HepG2 (cell line): ENCODE results near the gene SLC25A15. TPM values are rescaled to one million over a fixed set of nuclear protein-coding genes. Genes with fewer than 3 reads are reported as not detected.

Source experiments
- ATAC-seq: fragments of 200-7000 bp; cut with Tn5 transposase; 3 replicates; pipeline ENCODE4 v1.9.1; 2020; ENCODE audit warnings: mild to moderate bottlenecking, moderate library complexity
- Bru-seq: library from RNA; stranded (reverse); fragments of 400-500 nt; gene quantifications from one replicate; lab custom pipeline; 2021; lab: Mats Ljungman, UMichigan
- BruChase-seq, 2 experiments: library from RNA; stranded (reverse); fragments of 400-500 nt; gene quantifications; one replicate each; lab custom pipeline; 2021; lab: Mats Ljungman, UMichigan
- BruUV-seq: library from RNA; stranded (reverse); fragments of 400-500 nt; replicated peaks from 2 replicates; lab custom pipeline; 2021; lab: Mats Ljungman, UMichigan
- CTCF ChIA-PET: fragments of 300-600 bp; formaldehyde crosslinking; extraction: SDS; loops from one replicate; lab custom pipeline; 2021; ENCODE audit warnings: low total read pairs, inconsistent platforms, low intra/inter-chr PET ratio; lab: Yijun Ruan, JAX
- POLR2A ChIA-PET: fragments of 350-600 bp; sonication (Branson Sonifier 250); formaldehyde crosslinking; loops from one replicate; lab custom pipeline; 2020; ENCODE audit warnings: antibody characterized with exemption, inconsistent platforms; lab: Yijun Ruan, JAX
- DNase-seq: peaks from one replicate; pipeline ENCODE4 v3.0.0-alpha.2; 2015; ENCODE audit warnings: low spot score
- FAIRE-seq: peaks from 3 replicates; lab custom pipeline; 2011; peaks lifted over from hg19 to GRCh38; lab: Jason Lieb, UNC
- H2AFZ ChIP-seq: one replicate; pipeline ENCODE4 v1.6.1; 2011; ENCODE audit warnings: low read length, inconsistent platforms
- H3K27ac ChIP-seq: fragments of 300-600 bp; 3 replicates; pipeline ENCODE4 v1.8.0; 2011; ENCODE audit warnings: mixed run types, mild to moderate bottlenecking, mixed read lengths, low read length, inconsistent platforms; ENCODE audit not compliant: insufficient read depth; ENCODE audit errors: extremely low read length
- H3K27me3 ChIP-seq, 2 experiments: fragments of 200-600 bp in 1 of 2; 2 replicates in 1 of 2; 3 replicates in 1 of 2; pipeline versions ENCODE4 v1.6.0 to v1.8.0; 2011; ENCODE audit warnings: low read length in 2 of 2, mild to moderate bottlenecking in 2 of 2, moderate library complexity in 2 of 2, inconsistent platforms in 1 of 2; ENCODE audit not compliant: insufficient read depth in 2 of 2, control insufficient read depth in 1 of 2
- H3K36me3 ChIP-seq, 2 experiments: fragments of 200-600 bp in 1 of 2; replicated peaks in 1 of 2; 2 replicates in 1 of 2; 3 replicates in 1 of 2; pipeline versions ENCODE4 v1.5.1 to v1.8.0; 2011; ENCODE audit warnings: low read length in 2 of 2, inconsistent platforms in 1 of 2; ENCODE audit not compliant: insufficient read depth in 2 of 2, control insufficient read depth in 1 of 2
- H3K4me1 ChIP-seq: 2 replicates; pipeline ENCODE4 v1.5.1; 2012; ENCODE audit warnings: low read length, inconsistent platforms; ENCODE audit not compliant: insufficient read depth
- H3K4me2 ChIP-seq: 2 replicates; pipeline ENCODE4 v1.6.0; 2011; ENCODE audit warnings: low read depth, low read length, inconsistent platforms
- H3K4me3 ChIP-seq, 3 experiments: fragments of 200-600 bp in 1 of 3; sonication (generic), shearing (Covaris generic) in 1 of 3; replicated peaks in 1 of 3; 2 replicates each; pipeline ENCODE4 v1.5.1; 2011 to 2016; ENCODE audit warnings: low read length in 3 of 3, inconsistent platforms in 2 of 3, low read depth in 2 of 3, mild to moderate bottlenecking in 2 of 3, control low read depth in 1 of 3, mixed read lengths in 1 of 3; ENCODE audit not compliant: insufficient read depth in 1 of 3
- H3K79me2 ChIP-seq: one replicate; pipeline ENCODE4 v1.6.1; 2011; ENCODE audit warnings: low read length, inconsistent platforms; ENCODE audit not compliant: insufficient read depth
- H3K9ac ChIP-seq: 2 replicates; pipeline ENCODE4 v1.6.0; 2011; ENCODE audit warnings: mild to moderate bottlenecking, low read depth, low read length, inconsistent platforms; ENCODE audit not compliant: insufficient read depth
- H3K9me3 ChIP-seq: 2 replicates; pipeline ENCODE4 v1.5.1; 2012; ENCODE audit warnings: mild to moderate bottlenecking, low read length
- H4K20me1 ChIP-seq: 2 replicates; pipeline ENCODE4 v1.6.0; 2011; ENCODE audit warnings: inconsistent platforms, mild to moderate bottlenecking, low read length, moderate library complexity; ENCODE audit not compliant: insufficient read depth
- ETV6 ChIP-seq: sonication (generic); formaldehyde crosslinking; conservative IDR thresholded peaks from 2 replicates; pipeline ENCODE4 v1.4.0; 2020; ENCODE audit warnings: missing genetic modification reagents
- HNF4G ChIP-seq, 2 experiments: sonication (generic) in 1 of 2; formaldehyde crosslinking in 1 of 2; IDR thresholded peaks; 2 replicates each; pipeline versions ENCODE4 v1.4.0 to v1.6.1; 2011 to 2020; ENCODE audit warnings: borderline replicate concordance in 2 of 2, low read depth in 2 of 2, mild to moderate bottlenecking in 2 of 2, low read length in 1 of 2, missing genetic modification reagents in 1 of 2, moderate library complexity in 1 of 2
- NFE2L2 ChIP-seq: fragments of 150-350 bp; IDR thresholded peaks from 2 replicates; pipeline ENCODE4 v1.6.1; 2014; ENCODE audit warnings: low read length
- NR3C1 ChIP-seq: sonication (generic); formaldehyde crosslinking; IDR thresholded peaks from 2 replicates; pipeline ENCODE4 v1.4.0; 2020; ENCODE audit warnings: missing genetic modification reagents
- PHF5A ChIP-seq: IDR thresholded peaks from one replicate; pipeline ENCODE4 v1.6.1; 2018; ENCODE audit warnings: low read depth, missing genetic modification reagents; ENCODE audit not compliant: unreplicated experiment
- SALL2 ChIP-seq: sonication (generic); formaldehyde crosslinking; IDR thresholded peaks from 2 replicates; pipeline ENCODE4 v1.8.1; 2023; ENCODE audit warnings: mild to moderate bottlenecking, missing genetic modification reagents, inconsistent platforms
- SMARCE1 ChIP-seq: fragments of 450-650 bp; IDR thresholded peaks from 2 replicates; pipeline ENCODE4 v1.6.1; 2017; ENCODE audit warnings: borderline replicate concordance
- ZNF230 ChIP-seq: sonication (generic); formaldehyde crosslinking; IDR thresholded peaks from 2 replicates; pipeline ENCODE4 v1.4.0; 2020; ENCODE audit warnings: mild to moderate bottlenecking, missing genetic modification reagents
- ZNF33A ChIP-seq: sonication (generic); formaldehyde crosslinking; IDR thresholded peaks from 2 replicates; pipeline ENCODE4 v1.5.1; 2020; ENCODE audit warnings: missing genetic modification reagents, mild to moderate bottlenecking, moderate library complexity, borderline replicate concordance
- ZNF788 ChIP-seq: sonication (generic); formaldehyde crosslinking; IDR thresholded peaks from 2 replicates; pipeline ENCODE4 v1.5.0; 2020; ENCODE audit warnings: mild to moderate bottlenecking, missing genetic modification reagents, borderline replicate concordance
- WGBS: methylation state at CpG from one replicate; pipeline ENCODE4 v1.1.6; 2017; ENCODE audit warnings: low lambda C conversion rate; 5-methylcytosine and 5-hydroxymethylcytosine counted together
- in situ Hi-C: cut with HindIII; loops from 2 replicates; pipeline ENCODE4 v1.10.0; 2017; ENCODE audit warnings: low pct_unique_long_range_greater_than_20kb; ENCODE audit not compliant: extremely low pct_ligation_motif_present
- intact Hi-C: fragments of 100-400 bp; cut with micrococcal nuclease; formaldehyde crosslinking; loops from one replicate; pipeline ENCODE4 v1.10.0; 2022; ENCODE audit not compliant: unreplicated experiment
- long read RNA-seq, 2 experiments: library from RNA in 1 of 2; library from polyadenylated mRNA in 1 of 2; stranded (forward) in 1 of 2; unstranded in 1 of 2; transcript quantifications; one replicate each; pipeline ENCODE4 v2.0.0, GENCODE V29; 2019 to 2022
- polyA minus RNA-seq, 3 experiments: library from RNA; depleted of rRNA, polyadenylated mRNA; stranded (reverse); fragments of >200 nt; gene quantifications; 2 replicates each; pipeline ENCODE4 v1.2.3, GENCODE V29; 2011; ENCODE audit warnings: low replicate concordance in 1 of 3
- polyA plus RNA-seq, 8 experiments: library from polyadenylated mRNA; depleted of rRNA in 3 of 8; stranded (reverse) in 7 of 8; unstranded in 1 of 8; fragments of >200 nt; fragmentation: Illumina TruSeq in 4 of 8; extraction: Trizol in 4 of 8; gene quantifications; 2 replicates each; pipeline versions ENCODE4 v1.2.1 to v1.2.3, GENCODE V29; 2011 to 2016; ENCODE audit warnings: low read depth in 4 of 8, missing spikeins in 1 of 8, mixed read lengths in 1 of 8; ENCODE audit not compliant: insufficient read depth in 1 of 8
- total RNA-seq, 5 experiments: library from RNA; depleted of rRNA; stranded (reverse); fragments of >200 nt; fragmentation: Illumina TruSeq; extraction: Trizol; gene quantifications; 2 replicates each; pipeline ENCODE4 v1.2.3, GENCODE V29; 2016; ENCODE audit warnings: low read depth in 1 of 5
- TF ChIP-seq, protein P1 (sequence below): IDR thresholded peaks from 2 replicates; pipeline ENCODE4 v1.6.1; 2012; ENCODE audit warnings: low read depth, low read length, improper control_type of control experiment
- TF ChIP-seq, protein P2 (sequence below): sonication (generic); formaldehyde crosslinking; IDR thresholded peaks from 2 replicates; pipeline ENCODE4 v1.4.0; 2020; ENCODE audit warnings: mild to moderate bottlenecking, missing genetic modification reagents
- TF ChIP-seq, protein P3 (sequence below): sonication (generic); formaldehyde crosslinking; IDR thresholded peaks from 2 replicates; pipeline ENCODE4 v1.5.0; 2020; ENCODE audit warnings: missing genetic modification reagents

The SLC25A15 gene
- total RNA-seq (2016; rRNA removed; fragmentation: Illumina TruSeq; extraction: Trizol) (39.1 and 47.6 TPM in 2 replicates), polyA plus RNA-seq (2011; rRNA removed) (16.7 and 17.3 TPM in 2 replicates), polyA minus RNA-seq (2011; rRNA and poly(A)+ RNA removed; ENCODE audit: low replicate concordance) (51.4 and 76.4 TPM in 2 replicates), Bru-seq, nascent RNA (percentile 83 among the genes with signal in this experiment), BruChase-seq, experiment 1, labeled RNA remaining after a 6-hour chase (percentile 80 among the genes with signal in this experiment), BruChase-seq, experiment 2, labeled RNA remaining after a 2-hour chase (percentile 75 among the genes with signal in this experiment)
- 22.0 and 24.4 TPM in 2 replicates for total RNA-seq (2016; cell fraction: cytosol; rRNA removed; fragmentation: Illumina TruSeq; extraction: Trizol; ENCODE audit: low read depth)
- total RNA-seq (2016; cell fraction: insoluble cytoplasmic fraction; rRNA removed; fragmentation: Illumina TruSeq; extraction: Trizol): 42.6 and 49.3 TPM in 2 replicates
- total RNA-seq (2016; cell fraction: membrane; rRNA removed; fragmentation: Illumina TruSeq; extraction: Trizol): 48.8 and 50.6 TPM in 2 replicates
- 23.6 and 26.4 TPM in 2 replicates for total RNA-seq (2016; cell fraction: nucleus; rRNA removed; fragmentation: Illumina TruSeq; extraction: Trizol)
- 18.4 TPM in 2 replicates for polyA plus RNA-seq (2011; cell fraction: cytosol; rRNA removed)
- polyA plus RNA-seq (2011; cell fraction: nucleus; rRNA removed): 13.4 and 16.0 TPM in 2 replicates
- polyA plus RNA-seq (2012): 15.2 and 20.8 TPM in 2 replicates
- 16.9 and 21.3 TPM in 2 replicates for polyA plus RNA-seq (2016; cell fraction: cytosol; fragmentation: Illumina TruSeq; extraction: Trizol; ENCODE audit: low read depth)
- 29.3 and 33.6 TPM in 2 replicates for polyA plus RNA-seq (2016; cell fraction: insoluble cytoplasmic fraction; fragmentation: Illumina TruSeq; extraction: Trizol; ENCODE audit: low read depth)
- 26.5 and 28.3 TPM in 2 replicates for polyA plus RNA-seq (2016; cell fraction: membrane; fragmentation: Illumina TruSeq; extraction: Trizol; ENCODE audit: low read depth)
- polyA plus RNA-seq (2016; cell fraction: nucleus; fragmentation: Illumina TruSeq; extraction: Trizol; ENCODE audit: insufficient read depth, low read depth): 21.7 and 25.2 TPM in 2 replicates
- polyA minus RNA-seq (2011; cell fraction: cytosol; rRNA and poly(A)+ RNA removed): 18.8 and 20.9 TPM in 2 replicates
- 15.6 and 18.8 TPM in 2 replicates for polyA minus RNA-seq (2011; cell fraction: nucleus; rRNA and poly(A)+ RNA removed)
- long read RNA-seq, experiment 1, transcript SLC25A15-201 (7 exons, 1,586 nt): major isoform, 6 of 12 reads
- long read RNA-seq, experiment 1, partial matches to known transcripts: 3 of 12 reads
- long read RNA-seq, experiment 1, other reads (novel, unspliced or antisense): 3 of 12 reads
- long read RNA-seq, experiment 2, transcript SLC25A15-201 (7 exons, 1,586 nt): major isoform, 10 of 11 reads
- long read RNA-seq, experiment 2, partial matches to known transcripts: 1 of 11 reads
- long read RNA-seq, experiment 2, other reads (novel, unspliced or antisense): 0 of 11 reads

DNA sequence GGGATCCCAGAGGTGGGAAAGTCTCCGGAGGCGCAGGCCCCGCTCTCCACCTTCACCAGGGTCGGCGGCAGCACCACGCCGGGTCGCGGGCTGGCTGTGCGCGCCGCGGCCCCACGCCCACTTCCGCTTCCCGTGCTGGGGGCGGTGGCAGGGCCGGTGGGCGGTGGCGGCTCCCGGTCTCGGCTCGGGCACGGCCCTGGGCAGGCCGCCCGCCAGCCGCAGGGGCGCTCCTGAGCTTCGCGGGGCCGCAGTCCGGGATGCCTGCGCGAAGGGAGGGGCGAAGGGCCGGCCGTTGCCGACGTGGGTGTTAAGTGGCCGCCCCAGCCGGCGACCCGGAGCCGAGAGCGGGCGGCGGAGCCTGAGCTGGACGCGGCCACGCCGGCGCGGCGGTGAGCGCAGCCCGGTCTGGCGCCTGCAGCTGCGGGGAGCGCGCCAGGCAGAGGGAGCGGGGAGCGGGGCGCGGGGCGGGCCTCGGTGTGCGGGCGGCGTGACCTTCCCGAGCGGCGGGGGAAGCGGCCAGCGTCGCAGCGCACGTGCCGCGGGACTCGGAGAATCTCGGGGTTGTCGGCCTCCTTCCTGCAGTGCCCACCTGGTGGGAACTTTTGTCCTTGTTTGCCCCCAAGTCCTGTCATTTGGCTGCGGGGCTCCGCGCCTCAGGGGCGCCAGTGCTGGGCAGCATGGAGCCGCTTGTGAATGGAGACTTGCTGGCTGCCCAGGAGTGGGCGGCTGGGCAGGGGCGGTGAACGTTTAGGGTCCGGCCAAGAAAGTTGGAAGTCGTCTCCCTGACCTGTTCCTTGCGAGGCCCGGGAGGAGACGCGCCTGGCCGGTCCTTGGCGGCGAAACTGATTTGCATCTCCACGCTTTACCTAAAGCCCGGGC is at the start of gene SLC25A15:
Gene SLC25A15, plus strand, starts transcription at position 337 of the 879 bp plus-strand sequence. CDS start 3,616 bp downstream, outside the sequence.
- DNase-seq (peak; percentile 67), FAIRE-seq (no peak), ATAC-seq (peak; percentile 90)
- in situ Hi-C loops (no loop called here), intact Hi-C loops (loop anchor here (5.0 to 10.0 kb wide), 2 partner anchors 105 to 273 kb away; partner anchors contain the start of gene WBP4)
- H2AFZ ChIP-seq: no peak within 1 kb of the TSS
- H3K27me3 ChIP-seq: no peaks in the 10 kb centered on the region; a peak in 1 of 5 replicates
- peak within 1 kb of the TSS; percentile 89 to 97 (median 92) for H3K4me3 ChIP-seq
- peaks cover 5 to 11% of the 10 kb centered on the region in 2 experiments for H3K36me3 ChIP-seq
- peaks cover 83% of the 10 kb centered on the region for H3K4me1 ChIP-seq
- peak within 1 kb of the TSS; percentile 98 for H3K4me2 ChIP-seq
- H3K79me2 ChIP-seq: peaks cover 30% of the 10 kb centered on the region
- ChIA-PET POLR2A (interaction anchor here (0.9 to 6.1 kb wide), 12 partner anchors 8 to 271 kb away, joined by 3 to 65 read pairs (median 11); partner anchors contain the start of genes ELF1, MRPS31 and WBP4), CTCF (no interaction called here)
- peak within 1 kb of the TSS; percentile 96 for H3K9ac ChIP-seq
- no TSS peak for BruUV-seq
- no peaks in the 10 kb centered on the region for H4K20me1 ChIP-seq
- 0% methylated on average over 1 of the region's 101 CpGs for WGBS
- peak within 1 kb of the TSS; percentile 92 for H3K27ac ChIP-seq
- no peaks in the 10 kb centered on the region for H3K9me3 ChIP-seq
- TF ChIP-seq NFE2L2 (no peak), ZNF230 (CRISPR knock-in tag) (no peak), ZNF788 (peak; percentile 32; the same call in 1 of the 2 replicates), SALL2 (CRISPR knock-in tag) (peak; percentile 88), SMARCE1 (no peak), HNF4G (IDR thresholded peaks at IDR 0.05; ENCODE audit: borderline replicate concordance, low read depth, low read length) (no peak), HNF4G (CRISPR knock-in tag; IDR thresholded peaks at IDR 0.05; ENCODE audit: borderline replicate concordance, low read depth) (peak; percentile 42; the same call in 1 of the 2 replicates), ZNF33A (CRISPR knock-in tag) (no peak), NR3C1 (CRISPR knock-in tag) (no peak), ETV6 (no peak), PHF5A (no peak)
- TF ChIP-seq, protein P1, sequence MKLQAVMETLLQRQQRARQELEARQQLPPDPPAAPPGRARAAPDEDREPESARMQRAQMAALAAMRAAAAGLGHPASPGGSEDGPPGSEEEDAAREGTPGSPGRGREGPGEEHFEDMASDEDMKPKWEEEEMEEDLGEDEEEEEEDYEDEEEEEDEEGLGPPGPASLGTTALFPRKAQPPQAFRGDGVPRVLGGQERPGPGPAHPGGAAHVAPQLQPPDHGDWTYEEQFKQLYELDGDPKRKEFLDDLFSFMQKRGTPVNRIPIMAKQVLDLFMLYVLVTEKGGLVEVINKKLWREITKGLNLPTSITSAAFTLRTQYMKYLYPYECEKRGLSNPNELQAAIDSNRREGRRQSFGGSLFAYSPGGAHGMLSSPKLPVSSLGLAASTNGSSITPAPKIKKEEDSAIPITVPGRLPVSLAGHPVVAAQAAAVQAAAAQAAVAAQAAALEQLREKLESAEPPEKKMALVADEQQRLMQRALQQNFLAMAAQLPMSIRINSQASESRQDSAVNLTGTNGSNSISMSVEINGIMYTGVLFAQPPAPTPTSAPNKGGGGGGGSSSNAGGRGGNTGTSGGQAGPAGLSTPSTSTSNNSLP: no peak
- TF ChIP-seq, protein P2, sequence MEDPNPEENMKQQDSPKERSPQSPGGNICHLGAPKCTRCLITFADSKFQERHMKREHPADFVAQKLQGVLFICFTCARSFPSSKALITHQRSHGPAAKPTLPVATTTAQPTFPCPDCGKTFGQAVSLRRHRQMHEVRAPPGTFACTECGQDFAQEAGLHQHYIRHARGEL (CRISPR knock-in tag): no peak
- TF ChIP-seq, protein P3, sequence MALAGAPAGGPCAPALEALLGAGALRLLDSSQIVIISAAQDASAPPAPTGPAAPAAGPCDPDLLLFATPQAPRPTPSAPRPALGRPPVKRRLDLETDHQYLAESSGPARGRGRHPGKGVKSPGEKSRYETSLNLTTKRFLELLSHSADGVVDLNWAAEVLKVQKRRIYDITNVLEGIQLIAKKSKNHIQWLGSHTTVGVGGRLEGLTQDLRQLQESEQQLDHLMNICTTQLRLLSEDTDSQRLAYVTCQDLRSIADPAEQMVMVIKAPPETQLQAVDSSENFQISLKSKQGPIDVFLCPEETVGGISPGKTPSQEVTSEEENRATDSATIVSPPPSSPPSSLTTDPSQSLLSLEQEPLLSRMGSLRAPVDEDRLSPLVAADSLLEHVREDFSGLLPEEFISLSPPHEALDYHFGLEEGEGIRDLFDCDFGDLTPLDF (CRISPR knock-in tag): no peak
